Measurements from ENCODE around the gene PRDM7.

The PRDM7 gene

GRCh38 chr16:90042946-90043514 lies 34.1 kb downstream of the PRDM7 start:
- peak; percentile 7 for DNase-seq (ENCODE audit: low spot score)
- TF ChIP-seq CTCF (IDR thresholded peaks at IDR 0.05; ENCODE audit: extremely low read depth, missing control alignments), result no peak

GRCh38 chr16:90041896-90042473 lies 35.1 kb downstream of the PRDM7 start:
- peak; percentile 12 for DNase-seq (ENCODE audit: low spot score)
- no peak for TF ChIP-seq CTCF (IDR thresholded peaks at IDR 0.05; ENCODE audit: extremely low read depth, missing control alignments)

GRCh38 chr16:90040152-90041023 lies 36.7 kb downstream of the PRDM7 start:
- no peak for DNase-seq (ENCODE audit: low spot score)
- TF ChIP-seq CTCF (IDR thresholded peaks at IDR 0.05; ENCODE audit: extremely low read depth, missing control alignments), result no peak

GRCh38 chr16:90037276-90037675 lies 39.9 kb downstream of the PRDM7 start:
- no peak for TF ChIP-seq CTCF (IDR thresholded peaks at IDR 0.05; ENCODE audit: extremely low read depth, missing control alignments)
- no peak for DNase-seq (ENCODE audit: low spot score)

- no peak for TF ChIP-seq CTCF (IDR thresholded peaks at IDR 0.05; ENCODE audit: extremely low read depth, missing control alignments)
- DNase-seq (ENCODE audit: low spot score), result no peak
Observed at GRCh38 chr16:90035902-90036301, 41.2 kb downstream of the PRDM7 start.

- TF ChIP-seq CTCF (IDR thresholded peaks at IDR 0.05; ENCODE audit: extremely low read depth, missing control alignments), result no peak
- DNase-seq (ENCODE audit: low spot score), result no peak
Observed at GRCh38 chr16:90034504-90034903, 42.6 kb downstream of the PRDM7 start.

- TF ChIP-seq CTCF (IDR thresholded peaks at IDR 0.05; ENCODE audit: extremely low read depth, missing control alignments), result no peak
- DNase-seq (ENCODE audit: low spot score), result no peak
Observed at GRCh38 chr16:90033387-90033786, 43.7 kb downstream of the PRDM7 start.
